K562 (cell line): ENCODE measurements around the gene GCDH. TPM values are rescaled to one million over a fixed set of nuclear protein-coding genes. Genes with fewer than 3 reads are reported as not detected.

Experiments used
- HDAC1 ChIP-seq, 2 experiments: fragments of 450-650 bp; IDR thresholded peaks; 2 replicates each; pipeline ENCODE4 v1.6.1; 2016 to 2017; ENCODE audit warnings: inconsistent platforms in 1 of 2, mild to moderate bottlenecking in 1 of 2, moderate library complexity in 1 of 2
- HEY1 ChIP-seq: fragments of 250-450 bp; sonication (Bioruptor Pico); IDR thresholded peaks from 2 replicates; pipeline ENCODE4 v1.5.0; 2020; ENCODE audit warnings: mild to moderate bottlenecking, moderate library complexity, borderline replicate concordance
- HSF4 ChIP-seq: fragments of 250-450 bp; sonication (Bioruptor Pico); IDR thresholded peaks from 2 replicates; pipeline ENCODE4 v2.1.2; 2022; ENCODE audit warnings: mild to moderate bottlenecking, moderate library complexity, borderline replicate concordance
- KLF6 ChIP-seq: fragments of 250-450 bp; sonication (Bioruptor Pico); IDR thresholded peaks from 2 replicates; pipeline ENCODE4 v1.4.0; 2020; ENCODE audit warnings: mild to moderate bottlenecking, moderate library complexity, borderline replicate concordance
- POLR2H ChIP-seq: IDR thresholded peaks from 2 replicates; pipeline ENCODE4 v1.6.1; 2016; ENCODE audit warnings: missing genetic modification characterization, low read depth, mild to moderate bottlenecking, control low read depth, missing compliant biosample characterization, moderate library complexity
- SRSF3 ChIP-seq: fragments of 200-400 bp; formaldehyde crosslinking; IDR thresholded peaks from 2 replicates; pipeline ENCODE4 v1.6.1; 2016; ENCODE audit warnings: mild to moderate bottlenecking, low read length, moderate library complexity; ENCODE audit not compliant: insufficient read depth
- STAT5A ChIP-seq: IDR thresholded peaks from 2 replicates; pipeline ENCODE4 v1.6.1; 2012; ENCODE audit warnings: low read length, inconsistent platforms, borderline replicate concordance
- TCF15 ChIP-seq: fragments of 250-450 bp; sonication (Bioruptor Pico); IDR thresholded peaks from 2 replicates; pipeline ENCODE4 v1.8.0; 2022; ENCODE audit warnings: moderate library complexity, mild to moderate bottlenecking, inconsistent platforms
- USF1 ChIP-seq: sonication (generic); formaldehyde crosslinking; IDR thresholded peaks from 2 replicates; pipeline ENCODE4 v1.9.0; 2022; ENCODE audit warnings: mild to moderate bottlenecking, missing genetic modification reagents
- XRCC5 ChIP-seq: fragments of 200-400 bp; formaldehyde crosslinking; IDR thresholded peaks from 2 replicates; pipeline ENCODE4 v1.6.1; 2017; ENCODE audit warnings: low read depth, mild to moderate bottlenecking, low read length
- ZBTB11 ChIP-seq, 3 experiments: fragments of 200-800 bp in 1 of 3; fragments of 250-450 bp in 1 of 3; fragments of 450-650 bp in 1 of 3; sonication (Bioruptor Pico) in 1 of 3; sonication (Bioruptor generic) in 1 of 3; formaldehyde crosslinking in 1 of 3; IDR thresholded peaks; 2 replicates each; pipeline versions ENCODE4 v1.6.1 to v1.8.0; 2016 to 2022; ENCODE audit warnings: mild to moderate bottlenecking in 2 of 3, missing genetic modification characterization in 2 of 3, missing compliant biosample characterization in 1 of 3, moderate library complexity in 1 of 3
- ZEB2 ChIP-seq: fragments of 450-650 bp; IDR thresholded peaks from 2 replicates; pipeline ENCODE4 v1.6.1; 2016
- ZNF3 ChIP-seq: fragments of 250-450 bp; sonication (Bioruptor Pico); IDR thresholded peaks from 2 replicates; pipeline ENCODE4 v1.5.0; 2021; ENCODE audit warnings: mild to moderate bottlenecking, moderate library complexity
- ZNF407 ChIP-seq: fragments of 450-650 bp; IDR thresholded peaks from 2 replicates; pipeline ENCODE4 v1.6.1; 2016; ENCODE audit warnings: low read depth
- polyA plus RNA-seq, 8 experiments: library from polyadenylated mRNA; depleted of rRNA in 4 of 8; stranded (reverse) in 5 of 8; unstranded in 3 of 8; fragments of >200 nt; fragmentation: Nextera tagmentation in 2 of 8; fragmentation: Illumina TruSeq in 1 of 8; extraction: Ambion mirVana in 2 of 8; extraction: Trizol in 1 of 8; gene quantifications; 2 replicates each; pipeline versions ENCODE4 v1.2.1 to v1.2.3, GENCODE V29; 2011 to 2014; ENCODE audit warnings: inconsistent platforms in 1 of 8, missing spikeins in 1 of 8
- total RNA-seq, 7 experiments: library from RNA; depleted of rRNA in 6 of 7; stranded (reverse); fragments of >200 nt in 6 of 7; fragmentation: Illumina TruSeq in 2 of 7; extraction: Trizol in 2 of 7; gene quantifications; 2 replicates each; pipeline versions ENCODE4 v1.2.1 to v1.2.3, GENCODE V29; 2011 to 2021; ENCODE audit warnings: low replicate concordance in 1 of 7

GCDH gene
- total and polyA plus RNA-seq, 9 of the 15 experiments (the other 6 are each of a cell fraction or from before 2014, with no cell fraction given) = 2.9 to 50.8 (median 19.1) TPM

DNA sequence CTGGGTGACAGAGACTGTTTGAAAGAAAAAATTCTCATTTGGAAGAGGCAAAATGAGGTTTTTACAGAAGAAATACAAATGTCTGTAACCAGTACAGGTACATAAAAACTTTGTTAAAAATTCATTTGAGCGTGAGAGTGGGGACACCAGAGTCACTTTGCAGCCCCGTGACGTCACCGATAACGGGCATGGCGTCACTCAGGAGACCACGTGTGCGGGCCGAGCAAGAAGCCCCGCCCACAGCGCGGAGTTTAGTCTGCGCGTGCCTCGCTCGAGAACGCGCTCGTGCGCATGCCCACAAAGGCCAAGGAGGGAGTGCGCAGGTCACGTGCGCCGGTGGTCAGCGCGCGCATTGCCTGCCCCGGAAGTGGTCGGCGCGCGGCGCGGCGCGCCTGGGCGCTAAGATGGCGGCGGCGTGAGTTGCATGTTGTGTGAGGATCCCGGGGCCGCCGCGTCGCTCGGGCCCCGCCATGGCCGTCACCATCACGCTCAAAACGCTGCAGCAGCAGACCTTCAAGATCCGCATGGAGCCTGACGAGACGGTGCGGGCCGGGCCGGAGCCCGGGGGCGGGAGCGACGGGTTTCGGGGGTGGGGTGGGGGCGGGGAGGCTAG is 54.6 kb downstream of the GCDH start, which contains the start of gene RAD23A (continued):
- TF ChIP-seq ZNF407 = no peak
- no peak for TF ChIP-seq SRSF3
- TF ChIP-seq HEY1 (CRISPR knock-in tag) = peak; percentile 90; the same call in 1 of the 2 replicates
- peak; percentile 82 for TF ChIP-seq POLR2H (tag)
- peak in 1 of 2 experiments; percentile 70; a peak in 2 of 4 replicates for TF ChIP-seq HDAC1 (IDR thresholded peaks at IDR 0.05)
- no peak for TF ChIP-seq STAT5A
- peak in 1 of 3 experiments; percentile 73; a peak in 1 of 6 replicates for TF ChIP-seq ZBTB11 (CRISPR knock-in tag; IDR thresholded peaks at IDR 0.05)
- TF ChIP-seq ZEB2 = no peak
- TF ChIP-seq USF1 (CRISPR knock-in tag) = peak; percentile 100
- TF ChIP-seq KLF6 (CRISPR knock-in tag) = no peak
- no peak for TF ChIP-seq XRCC5
- no peak for TF ChIP-seq TCF15
- TF ChIP-seq HSF4 (CRISPR knock-in tag) = no peak
- no peak for TF ChIP-seq ZNF3
